ENCODE measurements around the gene DCC.

DCC gene

GRCh38 chr18:53442415-53442783 is 1102.4 kb downstream of the DCC start:
- Mint-ChIP-seq H3K9me3 (no peaks in the 10 kb centered on the region), H3K4me3 (no peak overlapping the region), H3K27ac (no peak overlapping the region), H3K4me1 (no peaks in the 10 kb centered on the region), H3K27me3 (ENCODE audit: low read depth) (no peaks in the 10 kb centered on the region), H3K36me3 (ENCODE audit: low read depth) (no peaks in the 10 kb centered on the region)
- TF ChIP-seq CTCF (IDR thresholded peaks at IDR 0.05; ENCODE audit: unreplicated experiment in 3 of 3) = no peak

GRCh38 chr18:53443336-53443735 is 1103.3 kb downstream of the DCC start:
- no peaks in the 10 kb centered on the region for H3K27me3 Mint-ChIP-seq (ENCODE audit: low read depth)
- no peaks in the 10 kb centered on the region for H3K36me3 Mint-ChIP-seq (ENCODE audit: low read depth)
- no peak for TF ChIP-seq CTCF (IDR thresholded peaks at IDR 0.05; ENCODE audit: unreplicated experiment in 3 of 3)
- H3K4me1 Mint-ChIP-seq = no peaks in the 10 kb centered on the region
- no peak overlapping the region for H3K27ac Mint-ChIP-seq
- no peak overlapping the region for H3K4me3 Mint-ChIP-seq
- no peaks in the 10 kb centered on the region for H3K9me3 Mint-ChIP-seq

GRCh38 chr18:53443831-53444230 is 1103.8 kb downstream of the DCC start:
- Mint-ChIP-seq H3K9me3 (no peaks in the 10 kb centered on the region), H3K27ac (no peak overlapping the region), H3K4me1 (no peaks in the 10 kb centered on the region), H3K27me3 (ENCODE audit: low read depth) (no peaks in the 10 kb centered on the region), H3K4me3 (no peak overlapping the region), H3K36me3 (ENCODE audit: low read depth) (no peaks in the 10 kb centered on the region)
- no peak for TF ChIP-seq CTCF (IDR thresholded peaks at IDR 0.05; ENCODE audit: unreplicated experiment in 3 of 3)

GRCh38 chr18:53451902-53452301 is 1111.9 kb downstream of the DCC start:
- Mint-ChIP-seq H3K36me3 (ENCODE audit: low read depth) (no peaks in the 10 kb centered on the region), H3K27me3 (ENCODE audit: low read depth) (no peaks in the 10 kb centered on the region), H3K9me3 (no peaks in the 10 kb centered on the region), H3K27ac (no peak overlapping the region), H3K4me3 (no peak overlapping the region), H3K4me1 (no peaks in the 10 kb centered on the region)
- TF ChIP-seq CTCF (IDR thresholded peaks at IDR 0.05; ENCODE audit: unreplicated experiment in 3 of 3) = no peak

- Mint-ChIP-seq H3K27me3 (ENCODE audit: low read depth) (no peaks in the 10 kb centered on the region), H3K27ac (no peak overlapping the region), H3K9me3 (peaks cover 2% of the 10 kb centered on the region), H3K4me1 (no peaks in the 10 kb centered on the region), H3K4me3 (no peak overlapping the region), H3K36me3 (ENCODE audit: low read depth) (no peaks in the 10 kb centered on the region)
- TF ChIP-seq CTCF (IDR thresholded peaks at IDR 0.05; ENCODE audit: unreplicated experiment in 3 of 3) = no peak
These were observed 1117.1 kb downstream of the DCC start for GRCh38 chr18:53457068-53457467.

- H3K36me3 Mint-ChIP-seq (ENCODE audit: low read depth) = no peaks in the 10 kb centered on the region
- H3K4me3 Mint-ChIP-seq = no peak overlapping the region
- no peaks in the 10 kb centered on the region for H3K4me1 Mint-ChIP-seq
- no peak overlapping the region for H3K27ac Mint-ChIP-seq
- no peak for TF ChIP-seq CTCF (IDR thresholded peaks at IDR 0.05; ENCODE audit: unreplicated experiment in 3 of 3)
- H3K9me3 Mint-ChIP-seq = peaks cover 6% of the 10 kb centered on the region
- no peaks in the 10 kb centered on the region for H3K27me3 Mint-ChIP-seq (ENCODE audit: low read depth)
These were observed 1118.3 kb downstream of the DCC start for GRCh38 chr18:53458268-53458667.

All from nephron (organoid).